Common myeloid progenitor, CD34-positive (primary cell): ENCODE measurements around the gene OR4A5. TPM values are rescaled to one million over a fixed set of nuclear protein-coding genes. Genes with fewer than 3 reads are reported as not detected.
"Not testable (repeated sequence)": the region's sequence is repeated elsewhere in the genome, so short reads cannot be mapped to it uniquely, and the experiment has no call there.

Source experiments
- CTCF ChIA-PET: fragments of 350-600 bp; sonication (Branson Sonifier 250); formaldehyde crosslinking; loops from one replicate; lab custom pipeline; 2021; ENCODE audit warnings: antibody characterized with exemption; lab: Charles Lee
- POLR2A ChIA-PET: fragments of 350-600 bp; sonication (Branson Sonifier 250); formaldehyde crosslinking; loops from one replicate; lab custom pipeline; 2021; ENCODE audit warnings: antibody characterized with exemption; lab: Charles Lee
- DNase-seq, 3 donors: peaks; one replicate each; pipeline versions ENCODE4 v3.0.0 to v3.0.0-alpha.2; 2013
- H3K27ac ChIP-seq, 2 experiments: 1 replicate in 1 of 2; 2 replicates in 1 of 2; pipeline ENCODE4 v1.7.0; 2013; ENCODE audit warnings: inconsistent platforms in 2 of 2, low read length in 2 of 2, mild to moderate bottlenecking in 2 of 2, low read depth in 1 of 2, moderate library complexity in 1 of 2; ENCODE audit not compliant: severe bottlenecking in 2 of 2, insufficient read depth in 1 of 2, poor library complexity in 1 of 2
- H3K27me3 ChIP-seq, 5 experiments: replicated peaks in 2 of 5; 1 replicate in 3 of 5; 2 replicates in 2 of 5; pipeline versions ENCODE4 v1.6.1 to v1.7.0; 2013; ENCODE audit warnings: low read length in 4 of 5, mild to moderate bottlenecking in 2 of 5, moderate library complexity in 2 of 5, inconsistent platforms in 1 of 5; ENCODE audit not compliant: insufficient read depth in 5 of 5, control insufficient read depth in 4 of 5
- H3K36me3 ChIP-seq, 4 experiments: 1 replicate in 2 of 4; 2 replicates in 2 of 4; pipeline versions ENCODE4 v1.6.1 to v1.7.0; 2013; ENCODE audit warnings: low read length in 3 of 4, control low read depth in 1 of 4, mild to moderate bottlenecking in 1 of 4; ENCODE audit not compliant: control insufficient read depth in 4 of 4, insufficient read depth in 4 of 4
- H3K4me1 ChIP-seq, 4 experiments: 1 replicate in 3 of 4; 2 replicates in 1 of 4; pipeline versions ENCODE4 v1.6.1 to v1.7.1; 2013; ENCODE audit warnings: low read length in 3 of 4, mild to moderate bottlenecking in 3 of 4, control low read depth in 1 of 4, inconsistent platforms in 1 of 4, moderate library complexity in 1 of 4; ENCODE audit not compliant: control insufficient read depth in 4 of 4, insufficient read depth in 4 of 4; ENCODE audit errors: control extremely low read depth in 1 of 4
- H3K4me3 ChIP-seq, 7 experiments: 1 replicate in 4 of 7; 2 replicates in 3 of 7; pipeline versions ENCODE4 v1.5.1 to v1.7.0; 2013; ENCODE audit warnings: mild to moderate bottlenecking in 7 of 7, low read length in 6 of 7, moderate library complexity in 6 of 7, inconsistent platforms in 2 of 7, low read depth in 2 of 7, control low read depth in 1 of 7; ENCODE audit not compliant: insufficient read depth in 4 of 7, control insufficient read depth in 1 of 7; ENCODE audit errors: extremely low read depth in 1 of 7
- H3K9me3 ChIP-seq, 5 experiments: 1 replicate in 4 of 5; 2 replicates in 1 of 5; pipeline versions ENCODE4 v1.6.1 to v1.7.1; 2013; ENCODE audit warnings: low read length in 4 of 5, mild to moderate bottlenecking in 2 of 5, inconsistent platforms in 1 of 5, low read depth in 1 of 5, moderate library complexity in 1 of 5; ENCODE audit not compliant: control insufficient read depth in 4 of 5, insufficient read depth in 2 of 5; ENCODE audit errors: control extremely low read depth in 1 of 5
- WGBS: methylation state at CpG from one replicate; pipeline ENCODE4 v1.1.5; 2013; ENCODE audit not compliant: insufficient coverage; 5-methylcytosine and 5-hydroxymethylcytosine counted together
- polyA plus RNA-seq: library from polyadenylated mRNA; unstranded; fragments of 120-200 nt; gene quantifications from one replicate; pipeline ENCODE4 v1.2.1, GENCODE V29; 2013

Gene OR4A5
- polyA plus RNA-seq = not detected

DNA sequence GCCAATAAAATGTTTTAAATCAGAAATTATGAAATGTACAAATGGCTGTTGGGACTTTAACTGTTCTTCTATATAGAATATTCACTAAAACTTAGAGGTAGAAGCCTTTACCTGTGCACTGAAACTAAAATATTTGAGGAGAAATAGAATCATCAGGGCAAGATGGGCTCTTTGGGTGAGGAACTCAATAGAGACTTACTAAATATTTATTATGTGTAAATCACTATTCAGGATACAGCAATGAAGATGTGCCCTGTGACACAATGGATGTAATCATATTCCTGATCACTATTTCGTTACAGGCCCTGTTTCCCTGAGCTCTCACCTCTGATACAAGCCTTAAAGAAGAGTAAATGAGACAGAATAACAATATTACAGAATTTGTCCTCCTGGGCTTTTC, at the start of gene OR4A5:
Gene OR4A5 (plus strand): TSS at position 301 of the 400 bp plus-strand sequence. CDS start 53 bp downstream, at position 354.
- H3K4me1 ChIP-seq, POLR2A ChIA-PET, H3K9me3 ChIP-seq, H3K4me3 ChIP-seq, H3K27ac ChIP-seq, DNase-seq, H3K27me3 ChIP-seq, CTCF ChIA-PET, H3K36me3 ChIP-seq: not testable (repeated sequence)
- 0% methylated on average over 1 of the region's 1 CpG for WGBS

DNA sequence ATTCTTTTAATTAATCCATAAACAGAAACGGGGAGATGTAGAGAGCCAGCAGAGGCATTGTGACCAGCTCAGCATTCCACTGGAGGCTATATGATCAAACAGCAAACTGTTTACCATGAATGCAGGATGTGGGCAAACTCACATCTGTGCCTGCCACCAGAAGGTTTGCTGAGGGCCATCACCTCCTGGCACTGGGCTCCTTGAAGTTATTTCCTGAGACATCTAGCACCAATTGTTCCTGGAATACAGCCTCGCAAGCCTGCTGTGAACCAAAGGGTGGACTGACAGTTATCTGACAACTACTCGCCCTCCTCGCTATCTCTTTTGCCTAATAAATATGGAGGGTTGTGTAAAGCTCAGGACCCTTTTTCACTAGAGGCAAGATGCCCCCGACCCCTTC, 13.5 kb downstream of the OR4A5 start:
- H3K36me3 ChIP-seq, H3K27ac ChIP-seq, H3K4me3 ChIP-seq, POLR2A ChIA-PET, H3K4me1 ChIP-seq, CTCF ChIA-PET, DNase-seq, H3K27me3 ChIP-seq, H3K9me3 ChIP-seq: not testable (repeated sequence)
- 62% methylated on average over 2 of the region's 5 CpGs for WGBS
